Measurements from ENCODE around the gene FBLIM1.

The FBLIM1 gene

GRCh38 chr1:15726508-15726907 is 32.1 kb upstream of the FBLIM1 start:
- TF ChIP-seq, protein P1, sequence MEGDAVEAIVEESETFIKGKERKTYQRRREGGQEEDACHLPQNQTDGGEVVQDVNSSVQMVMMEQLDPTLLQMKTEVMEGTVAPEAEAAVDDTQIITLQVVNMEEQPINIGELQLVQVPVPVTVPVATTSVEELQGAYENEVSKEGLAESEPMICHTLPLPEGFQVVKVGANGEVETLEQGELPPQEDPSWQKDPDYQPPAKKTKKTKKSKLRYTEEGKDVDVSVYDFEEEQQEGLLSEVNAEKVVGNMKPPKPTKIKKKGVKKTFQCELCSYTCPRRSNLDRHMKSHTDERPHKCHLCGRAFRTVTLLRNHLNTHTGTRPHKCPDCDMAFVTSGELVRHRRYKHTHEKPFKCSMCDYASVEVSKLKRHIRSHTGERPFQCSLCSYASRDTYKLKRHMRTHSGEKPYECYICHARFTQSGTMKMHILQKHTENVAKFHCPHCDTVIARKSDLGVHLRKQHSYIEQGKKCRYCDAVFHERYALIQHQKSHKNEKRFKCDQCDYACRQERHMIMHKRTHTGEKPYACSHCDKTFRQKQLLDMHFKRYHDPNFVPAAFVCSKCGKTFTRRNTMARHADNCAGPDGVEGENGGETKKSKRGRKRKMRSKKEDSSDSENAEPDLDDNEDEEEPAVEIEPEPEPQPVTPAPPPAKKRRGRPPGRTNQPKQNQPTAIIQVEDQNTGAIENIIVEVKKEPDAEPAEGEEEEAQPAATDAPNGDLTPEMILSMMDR (conservative IDR thresholded peaks at IDR 0.05; ENCODE audit: control insufficient read depth, insufficient read depth, low read depth, low read length), result no peak
- no peak for DNase-seq (ENCODE audit: low read depth)

GRCh38 chr1:15727021-15727420 is 31.6 kb upstream of the FBLIM1 start:
- TF ChIP-seq, protein P1 (conservative IDR thresholded peaks at IDR 0.05; ENCODE audit: control insufficient read depth, insufficient read depth, low read depth, low read length), result no peak
- no peak overlapping the region for H3K4me3 ChIP-seq (ENCODE audit: control insufficient read depth, low read depth, low read length)
- DNase-seq (ENCODE audit: low read depth), result no peak

More at GRCh38 chr1:15726508-15726907, 32.1 kb upstream of the FBLIM1 start:
- no peak overlapping the region for H3K4me3 ChIP-seq (ENCODE audit: control insufficient read depth, low read depth, low read length)

DNA sequence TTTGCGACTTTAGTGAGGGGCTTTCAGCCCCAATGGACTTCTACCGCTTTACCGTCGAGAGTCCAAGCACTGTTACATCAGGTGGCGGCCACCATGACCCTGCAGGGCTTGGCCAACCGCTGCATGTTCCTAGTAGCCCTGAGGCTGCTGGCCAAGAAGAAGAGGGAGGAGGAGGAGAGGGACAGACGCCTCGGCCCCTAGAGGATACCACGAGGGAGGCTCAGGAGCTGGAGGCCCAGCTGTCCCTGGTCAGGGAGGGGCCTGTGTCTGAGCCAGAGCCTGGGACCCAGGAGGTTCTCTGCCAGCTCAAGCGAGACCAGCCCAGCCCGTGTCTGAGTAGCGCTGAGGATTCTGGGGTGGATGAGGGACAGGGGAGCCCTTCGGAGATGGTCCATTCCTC is 31.2 kb upstream of the FBLIM1 start:
- DNase-seq (ENCODE audit: low read depth), result no peak
- H3K4me3 ChIP-seq (ENCODE audit: control insufficient read depth, low read depth, low read length), result no peak overlapping the region
- TF ChIP-seq, protein P1 (conservative IDR thresholded peaks at IDR 0.05; ENCODE audit: control insufficient read depth, insufficient read depth, low read depth, low read length), result no peak

GRCh38 chr1:15727866-15728534 is 30.6 kb upstream of the FBLIM1 start:
- no peak overlapping the region for H3K4me3 ChIP-seq (ENCODE audit: control insufficient read depth, low read depth, low read length)
- DNase-seq (ENCODE audit: low read depth), result no peak

DNA sequence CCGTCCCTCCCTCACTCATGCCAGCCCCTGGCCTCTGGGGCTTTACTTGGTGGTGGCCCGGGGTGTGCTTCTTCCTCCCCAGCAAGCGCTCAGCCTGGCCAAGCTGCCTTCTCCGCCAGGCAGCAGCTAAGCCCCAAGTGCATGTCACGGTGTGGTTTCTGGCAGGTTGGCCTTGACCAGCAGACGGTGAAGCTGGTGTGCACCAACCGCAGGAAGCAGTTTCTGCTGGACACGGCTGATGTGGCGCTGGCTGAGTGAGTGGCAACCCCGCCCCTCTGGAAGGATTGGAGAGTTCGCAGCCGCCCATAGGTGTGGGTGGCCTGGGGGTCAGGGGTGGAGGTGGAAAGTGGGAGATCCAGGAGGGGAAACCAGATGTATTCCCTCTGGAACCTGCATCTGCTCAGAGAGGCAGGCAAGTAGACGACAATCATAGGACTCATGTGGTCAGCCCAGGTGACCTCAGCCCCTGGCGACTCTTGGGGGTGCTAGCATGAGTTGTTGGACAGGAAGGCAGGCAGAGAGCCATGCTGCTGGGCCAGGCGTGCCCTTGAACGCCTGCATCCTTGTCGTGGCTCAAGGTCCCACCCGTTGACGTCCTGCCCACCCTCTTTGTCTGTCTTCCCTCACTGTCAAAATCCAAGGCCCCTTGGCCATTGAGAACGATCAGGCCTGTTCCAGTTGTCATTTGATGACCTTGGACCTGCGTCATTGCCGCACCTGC is 29.5 kb upstream of the FBLIM1 start:
- TF ChIP-seq, protein P1 (conservative IDR thresholded peaks at IDR 0.05; ENCODE audit: control insufficient read depth, insufficient read depth, low read depth, low read length), result no peak
- no peak for DNase-seq (ENCODE audit: low read depth)
- no peak overlapping the region for H3K4me3 ChIP-seq (ENCODE audit: control insufficient read depth, low read depth, low read length)

More at GRCh38 chr1:15727866-15728534, 30.6 kb upstream of the FBLIM1 start:
- TF ChIP-seq, protein P1 (conservative IDR thresholded peaks at IDR 0.05; ENCODE audit: control insufficient read depth, insufficient read depth, low read depth, low read length), result no peak

DNA sequence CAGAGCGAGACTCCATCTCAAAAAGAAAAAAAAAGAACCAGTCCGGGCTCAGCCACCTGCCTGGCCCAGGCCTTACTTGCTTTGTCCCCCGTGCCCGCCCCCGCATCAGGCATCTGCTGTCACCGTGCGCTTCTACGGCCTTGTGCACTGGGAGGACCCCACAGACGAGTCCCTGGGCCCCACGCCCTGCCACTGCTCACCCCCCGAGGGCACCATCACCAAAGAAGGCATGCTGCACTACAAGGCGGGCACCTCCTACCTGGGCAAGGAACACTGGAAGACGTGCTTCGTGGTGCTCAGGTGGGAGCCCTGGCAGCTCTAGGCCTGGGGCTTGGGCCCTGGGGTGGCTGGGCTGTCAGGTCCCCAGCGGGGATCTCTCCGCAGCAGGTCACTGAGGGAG is 28.2 kb upstream of the FBLIM1 start:
- no peak overlapping the region for H3K4me3 ChIP-seq (ENCODE audit: control insufficient read depth, low read depth, low read length)
- DNase-seq (ENCODE audit: low read depth), result no peak
- TF ChIP-seq, protein P1 (conservative IDR thresholded peaks at IDR 0.05; ENCODE audit: control insufficient read depth, insufficient read depth, low read depth, low read length), result no peak

Measured in fibroblast of mammary gland (primary cell).